ENCODE data around the gene SRSF1. TPM values are rescaled to one million over a fixed set of nuclear protein-coding genes. Genes with fewer than 3 reads are reported as not detected.

SRSF1 gene
- total RNA-seq, 1 donor from 2014 or later: 158 TPM

GRCh38 chr17:58039975-58040374 is 32.9 kb upstream of the SRSF1 start:
- TF ChIP-seq CTCF (IDR thresholded peaks at IDR 0.05): no peak
- Mint-ChIP-seq H3K4me3 (ENCODE audit: unreplicated experiment) (no peak overlapping the region), H3K27ac (ENCODE audit: unreplicated experiment) (no peak overlapping the region), H3K27me3 (ENCODE audit: unreplicated experiment) (peaks cover 51% of the 10 kb centered on the region), H3K36me3 (ENCODE audit: unreplicated experiment) (no peaks in the 10 kb centered on the region), H3K9me3 (ENCODE audit: unreplicated experiment) (no peaks in the 10 kb centered on the region), H3K4me1 (ENCODE audit: unreplicated experiment) (no peaks in the 10 kb centered on the region)
- DNase-seq (ENCODE audit: extremely low spot score, unreplicated experiment): no peak

DNA sequence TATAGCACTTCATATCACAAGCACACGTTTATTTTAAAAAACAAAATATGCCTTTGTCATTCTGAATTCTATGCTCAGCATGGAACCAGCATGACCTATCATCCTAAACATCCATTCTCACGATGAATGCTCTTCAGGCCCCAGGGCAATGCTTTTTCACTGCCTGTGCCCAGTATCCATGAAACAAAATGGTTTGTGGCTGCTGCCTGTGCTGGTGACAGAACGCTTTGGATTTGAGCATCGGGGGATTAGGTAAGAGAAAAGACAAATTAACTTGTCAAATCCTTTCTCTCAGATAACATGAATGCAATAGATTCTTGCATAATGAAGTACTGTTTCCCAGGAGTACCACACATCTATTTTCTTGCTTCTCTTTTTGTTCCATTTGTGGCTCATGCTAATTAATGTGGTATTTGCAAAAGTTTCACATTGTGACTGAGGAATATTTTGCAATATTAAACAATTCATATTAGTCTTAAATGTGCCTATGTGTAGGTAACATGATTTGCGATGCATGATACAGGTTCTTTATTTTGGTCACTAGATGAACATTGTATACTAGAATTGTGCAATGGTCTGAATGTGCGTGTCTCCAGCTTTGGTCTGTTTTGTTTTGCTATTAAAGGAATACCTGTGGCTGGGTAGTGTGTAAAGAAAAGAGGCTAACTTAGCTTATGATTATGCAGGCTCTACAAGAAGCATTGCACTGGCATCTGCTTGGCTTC is 25.8 kb upstream of the SRSF1 start:
- Mint-ChIP-seq H3K36me3 (ENCODE audit: unreplicated experiment) (no peaks in the 10 kb centered on the region), H3K4me1 (ENCODE audit: unreplicated experiment) (no peaks in the 10 kb centered on the region), H3K27ac (ENCODE audit: unreplicated experiment) (no peak overlapping the region), H3K27me3 (ENCODE audit: unreplicated experiment) (peaks cover 24% of the 10 kb centered on the region), H3K4me3 (ENCODE audit: unreplicated experiment) (no peak overlapping the region), H3K9me3 (ENCODE audit: unreplicated experiment) (no peaks in the 10 kb centered on the region)
- no peak for DNase-seq (ENCODE audit: extremely low spot score, unreplicated experiment)
- no peak for TF ChIP-seq CTCF (IDR thresholded peaks at IDR 0.05)

DNA sequence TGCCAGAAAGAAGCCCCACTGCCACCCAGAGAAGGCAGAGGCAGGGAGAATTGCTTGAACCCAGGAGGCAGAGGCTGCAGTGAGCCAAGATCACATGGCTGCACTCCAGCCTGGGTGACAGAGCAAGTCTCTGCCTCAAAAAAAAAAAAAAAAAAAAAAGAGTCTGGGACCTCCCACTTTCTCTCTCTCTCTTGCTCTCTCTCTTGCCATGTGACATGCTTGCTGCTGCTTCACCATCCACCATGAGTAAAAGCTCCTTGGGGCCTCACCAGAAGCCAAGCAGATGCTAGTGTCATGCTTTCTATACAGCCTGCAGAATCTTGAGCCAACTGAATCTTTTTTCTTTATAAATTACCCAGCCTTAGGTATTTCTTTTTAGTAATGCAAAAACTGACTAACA is 21.5 kb upstream of the SRSF1 start:
- Mint-ChIP-seq H3K9me3 (ENCODE audit: unreplicated experiment) (no peaks in the 10 kb centered on the region), H3K27me3 (ENCODE audit: unreplicated experiment) (peaks cover 46% of the 10 kb centered on the region), H3K4me3 (ENCODE audit: unreplicated experiment) (no peak overlapping the region), H3K36me3 (ENCODE audit: unreplicated experiment) (no peaks in the 10 kb centered on the region), H3K4me1 (ENCODE audit: unreplicated experiment) (no peaks in the 10 kb centered on the region), H3K27ac (ENCODE audit: unreplicated experiment) (no peak overlapping the region)
- no peak for DNase-seq (ENCODE audit: extremely low spot score, unreplicated experiment)
- no peak for TF ChIP-seq CTCF (IDR thresholded peaks at IDR 0.05)

DNA sequence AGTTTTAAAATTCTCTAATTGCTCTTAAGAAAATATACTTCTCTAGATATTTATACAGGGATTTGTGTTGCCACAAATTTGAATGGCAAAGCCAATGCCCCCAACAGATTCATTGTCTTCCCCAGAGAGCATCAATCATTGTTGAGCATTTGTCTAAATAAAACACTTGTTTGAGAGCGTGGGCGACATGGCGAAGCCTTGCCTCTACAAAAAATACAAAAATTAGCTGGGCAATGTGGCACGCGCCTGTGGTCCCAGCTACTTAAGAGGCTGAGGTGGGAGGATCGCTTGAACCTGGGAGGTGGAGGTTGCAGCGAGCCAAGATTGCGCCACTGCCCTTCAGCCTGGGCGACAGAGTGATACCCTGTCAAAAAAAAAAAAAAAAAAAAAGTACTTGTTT is 13.4 kb upstream of the SRSF1 start:
- no peaks in the 10 kb centered on the region for H3K36me3 Mint-ChIP-seq (ENCODE audit: unreplicated experiment)
- no peak overlapping the region for H3K27ac Mint-ChIP-seq (ENCODE audit: unreplicated experiment)
- H3K4me1 Mint-ChIP-seq (ENCODE audit: unreplicated experiment): no peaks in the 10 kb centered on the region
- H3K27me3 Mint-ChIP-seq (ENCODE audit: unreplicated experiment): peaks cover 13% of the 10 kb centered on the region
- no peak for DNase-seq (ENCODE audit: extremely low spot score, unreplicated experiment)
- no peaks in the 10 kb centered on the region for H3K9me3 Mint-ChIP-seq (ENCODE audit: unreplicated experiment)
- H3K4me3 Mint-ChIP-seq (ENCODE audit: unreplicated experiment): no peak overlapping the region
- TF ChIP-seq CTCF (IDR thresholded peaks at IDR 0.05): no peak

- Mint-ChIP-seq H3K27ac (ENCODE audit: unreplicated experiment) (no peak overlapping the region), H3K4me1 (ENCODE audit: unreplicated experiment) (no peaks in the 10 kb centered on the region), H3K9me3 (ENCODE audit: unreplicated experiment) (no peaks in the 10 kb centered on the region), H3K4me3 (ENCODE audit: unreplicated experiment) (no peak overlapping the region), H3K27me3 (ENCODE audit: unreplicated experiment) (peaks cover 7% of the 10 kb centered on the region), H3K36me3 (ENCODE audit: unreplicated experiment) (no peaks in the 10 kb centered on the region)
- no peak for DNase-seq (ENCODE audit: extremely low spot score, unreplicated experiment)
- TF ChIP-seq CTCF (IDR thresholded peaks at IDR 0.05): no peak
These were observed 12.5 kb upstream of the SRSF1 start for GRCh38 chr17:58019521-58019920.
